ENCODE data around the gene CBFA2T2. TPM values are rescaled to one million over a fixed set of nuclear protein-coding genes. Genes with fewer than 3 reads are reported as not detected.

The CBFA2T2 gene
- total and polyA plus RNA-seq, 2 of the 4 experiments (the other 2 are of a cell fraction): 3.8 to 6.2 TPM

GRCh38 chr20:33518071-33518470, 28.2 kb downstream of the CBFA2T2 start:
- ChIA-PET CTCF (no interaction called here), POLR2A (ENCODE audit: unreplicated experiment) (no interaction called here)
- in situ Hi-C loops (cut with MboI; ENCODE audit: low sequenced_read_pairs) (no loop called here), dilution Hi-C loops (cut with HindIII; ENCODE audit: low sequenced_read_pairs, unreplicated experiment) (no loop called here), intact Hi-C loops (cut with micrococcal nuclease) (loop anchor here (10.0 kb wide), 1 partner anchor 63 kb away; no protein-coding TSS in a partner anchor)
- peak; percentile 85 for ATAC-seq (ENCODE audit: low read depth)
- WGBS, 2 experiments (ENCODE audit: extremely low coverage in 2 of 2, insufficient read length in 1 of 2): no CpG with 5 or more reads among the region's 5 CpGs
- Histone ChIP-seq H2AFZ (replicated peaks; ENCODE audit: low read length, poor library complexity) (no peak overlapping the region), H3K4ac (ENCODE audit: low read depth, low read length) (peak overlapping the region; percentile 50; the same call in 1 of the 2 replicates), H3K18ac (ENCODE audit: low read depth, low read length) (0 out of 2 replicates have a peak overlapping the region, but pooled peaks have one; percentile 7), H3K4me1 (ENCODE audit: control insufficient read depth, insufficient read depth, low read length) (peaks cover 2% of the 10 kb centered on the region; the same call in 1 of the 2 replicates), H3K9me1 (ENCODE audit: insufficient read depth, low read length) (peaks cover 6% of the 10 kb centered on the region; the same call in 1 of the 2 replicates), H4K20me1 (ENCODE audit: insufficient read depth, low read length) (peaks cover 8% of the 10 kb centered on the region; the same call in 1 of the 2 replicates), H3K36me3 (ENCODE audit: control insufficient read depth, insufficient read depth, low read length) (no peaks in the 10 kb centered on the region), H3K27me3 (ENCODE audit: control insufficient read depth, insufficient read depth, low read length) (no peaks in the 10 kb centered on the region), H3K4me2 (ENCODE audit: low read depth, low read length) (no peak overlapping the region), H2BK20ac (ENCODE audit: low read depth, low read length) (peak overlapping the region; percentile 26; the same call in 1 of the 2 replicates), H2BK15ac (ENCODE audit: low read depth, low read length) (no peak overlapping the region), H4K5ac (ENCODE audit: low read depth, low read length) (peak overlapping the region; percentile 20; the same call in 1 of the 2 replicates), H2AK9ac (replicated peaks; ENCODE audit: low read depth, low read length, poor library complexity) (no peak overlapping the region), H3K56ac (ENCODE audit: extremely low read depth, insufficient read depth, low read length) (no peak overlapping the region), H3K14ac (replicated peaks; ENCODE audit: low read depth, low read length) (0 out of 2 replicates have a peak overlapping the region, but pooled peaks have one; percentile 25), H3K27ac (ENCODE audit: insufficient read depth, low read length) (peak overlapping the region; percentile 63; the same call in 1 of the 2 replicates), H3K9ac (ENCODE audit: low read depth, low read length) (no peak overlapping the region), H4K91ac (ENCODE audit: insufficient read depth, low read depth, low read length) (no peak overlapping the region; the same call in 1 of the 2 replicates), H3K4me3 (ENCODE audit: insufficient read depth, low read depth, low read length) (no peak overlapping the region), H4K8ac (ENCODE audit: low read depth in 2 of 2, low read length in 2 of 2) (peak overlapping the region in 1 of 2 experiments; percentile 70; a peak in 2 of 4 replicates), H3K23ac (ENCODE audit: low read depth, low read length) (no peak overlapping the region), H3K9me3 (ENCODE audit: control insufficient read depth, insufficient read depth, low read length) (no peaks in the 10 kb centered on the region), H2BK5ac (ENCODE audit: low read depth, low read length, poor library complexity, severe bottlenecking) (peak overlapping the region; percentile 42), H2AK5ac (ENCODE audit: low read depth, low read length) (peak overlapping the region; percentile 62; the same call in 1 of the 2 replicates), H3K79me1 (ENCODE audit: low read depth in 1 of 2, low read length in 2 of 2) (peaks cover 23 to 55% of the 10 kb centered on the region in 2 experiments), H2BK120ac (ENCODE audit: low read depth, low read length) (no peak overlapping the region; the same call in 1 of the 2 replicates)
- DNase-seq: peak; percentile 75
- TF ChIP-seq BHLHE40 (IDR thresholded peaks at IDR 0.05; ENCODE audit: low read depth, low read length) (peak; percentile 55), MAFK (IDR thresholded peaks at IDR 0.05; ENCODE audit: low read depth, low read length) (no peak), MAZ (IDR thresholded peaks at IDR 0.05; ENCODE audit: borderline replicate concordance, low read depth, low read length) (no peak), CEBPB (IDR thresholded peaks at IDR 0.05; ENCODE audit: low read depth, low read length) (no peak), FOS (IDR thresholded peaks at IDR 0.05; ENCODE audit: low read depth, low read length) (peak; percentile 54; the same call in 1 of the 2 replicates), RAD21 (IDR thresholded peaks at IDR 0.05; ENCODE audit: low read length) (no peak), POLR2A (IDR thresholded peaks at IDR 0.05; ENCODE audit: low read depth, low read length) (no peak)
- BruUV-seq (replicated peaks): no TSS peak

All from IMR-90 (cell line).